ENCODE measurements around the gene ERBB4.

DNA sequence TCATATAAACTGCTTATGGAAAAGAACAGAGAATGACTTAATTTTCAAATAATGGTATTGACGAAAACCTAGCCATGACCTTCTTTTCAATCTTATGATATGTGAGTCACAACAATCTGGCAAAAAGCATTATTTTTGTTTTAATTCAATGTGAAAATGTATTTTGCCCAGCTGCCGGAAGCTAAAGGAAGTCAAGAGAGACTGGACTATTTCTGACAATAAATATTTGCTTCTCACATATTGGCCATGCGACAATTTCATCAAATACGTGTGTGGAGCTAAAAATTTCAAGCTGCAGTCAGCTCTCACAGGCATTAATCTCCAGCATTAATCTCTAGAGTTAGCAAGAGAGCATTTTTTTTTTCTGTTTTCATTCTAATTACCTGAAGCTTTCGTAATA, 1101.2 kb downstream of the ERBB4 start:
- TF ChIP-seq POLR2A (IDR thresholded peaks at IDR 0.05), result no peak
- TF ChIP-seq, protein P1, sequence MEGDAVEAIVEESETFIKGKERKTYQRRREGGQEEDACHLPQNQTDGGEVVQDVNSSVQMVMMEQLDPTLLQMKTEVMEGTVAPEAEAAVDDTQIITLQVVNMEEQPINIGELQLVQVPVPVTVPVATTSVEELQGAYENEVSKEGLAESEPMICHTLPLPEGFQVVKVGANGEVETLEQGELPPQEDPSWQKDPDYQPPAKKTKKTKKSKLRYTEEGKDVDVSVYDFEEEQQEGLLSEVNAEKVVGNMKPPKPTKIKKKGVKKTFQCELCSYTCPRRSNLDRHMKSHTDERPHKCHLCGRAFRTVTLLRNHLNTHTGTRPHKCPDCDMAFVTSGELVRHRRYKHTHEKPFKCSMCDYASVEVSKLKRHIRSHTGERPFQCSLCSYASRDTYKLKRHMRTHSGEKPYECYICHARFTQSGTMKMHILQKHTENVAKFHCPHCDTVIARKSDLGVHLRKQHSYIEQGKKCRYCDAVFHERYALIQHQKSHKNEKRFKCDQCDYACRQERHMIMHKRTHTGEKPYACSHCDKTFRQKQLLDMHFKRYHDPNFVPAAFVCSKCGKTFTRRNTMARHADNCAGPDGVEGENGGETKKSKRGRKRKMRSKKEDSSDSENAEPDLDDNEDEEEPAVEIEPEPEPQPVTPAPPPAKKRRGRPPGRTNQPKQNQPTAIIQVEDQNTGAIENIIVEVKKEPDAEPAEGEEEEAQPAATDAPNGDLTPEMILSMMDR (IDR thresholded peaks at IDR 0.05), result no peak

Measured in esophagus squamous epithelium (tissue), 4 donors.